WTC11 (cell line): ENCODE data around the gene PRRT1. TPM values are rescaled to one million over a fixed set of nuclear protein-coding genes. Genes with fewer than 3 reads are reported as not detected.

Experiments
- ATAC-seq: fragments of 200-7000 bp; cut with Tn5 transposase; 2 replicates; pipeline ENCODE4 v1.10.0; 2021; ENCODE audit warnings: mild to moderate bottlenecking, moderate library complexity
- CTCF ChIA-PET: fragments of 300-600 bp; sonication (Branson Sonifier 250); formaldehyde crosslinking; loops from one replicate; lab custom pipeline; 2021; ENCODE audit warnings: antibody characterized with exemption; lab: Charles Lee
- POLR2A ChIA-PET: fragments of 350-600 bp; sonication (Branson Sonifier 250); formaldehyde crosslinking; loops from one replicate; lab custom pipeline; 2021; ENCODE audit warnings: antibody characterized with exemption; lab: Charles Lee
- DNase-seq: peaks from one replicate; pipeline ENCODE4 v3.0.0; 2021; ENCODE audit warnings: low spot score
- H3K27ac Mint-ChIP-seq: 2 replicates; pipeline ENCODE4 v1.8.0; 2021; ENCODE audit warnings: mixed read lengths
- H3K27me3 Mint-ChIP-seq: 2 replicates; pipeline ENCODE4 v1.8.0; 2021; ENCODE audit warnings: low read depth, mild to moderate bottlenecking, moderate library complexity, mixed read lengths
- H3K36me3 Mint-ChIP-seq: 2 replicates; pipeline ENCODE4 v1.8.0; 2021; ENCODE audit warnings: mixed read lengths
- H3K4me1 Mint-ChIP-seq: 2 replicates; pipeline ENCODE4 v1.8.0; 2022; ENCODE audit warnings: mixed read lengths
- H3K4me3 Mint-ChIP-seq: 2 replicates; pipeline ENCODE4 v1.8.0; 2021; ENCODE audit warnings: mild to moderate bottlenecking, moderate library complexity, mixed read lengths
- H3K9me3 Mint-ChIP-seq: 2 replicates; pipeline ENCODE4 v1.8.0; 2021; ENCODE audit warnings: mixed read lengths
- ATF2 ChIP-seq: sonication (generic); formaldehyde crosslinking; IDR thresholded peaks from 2 replicates; pipeline ENCODE4 v1.8.1; 2022; ENCODE audit warnings: low read depth, missing genetic modification reagents, borderline replicate concordance
- ATF3 ChIP-seq: sonication (generic); formaldehyde crosslinking; conservative IDR thresholded peaks from 2 replicates; pipeline ENCODE4 v1.8.1; 2022; ENCODE audit warnings: mild to moderate bottlenecking, missing genetic modification reagents
- ATF6 ChIP-seq: sonication (generic); formaldehyde crosslinking; IDR thresholded peaks from 2 replicates; pipeline ENCODE4 v1.8.1; 2023; ENCODE audit warnings: mild to moderate bottlenecking, missing genetic modification reagents
- CTCF ChIP-seq: fragments of 200-600 bp; IDR thresholded peaks from 2 replicates; pipeline ENCODE4 v1.8.0; 2022; ENCODE audit warnings: antibody characterized with exemption
- ETV6 ChIP-seq: sonication (generic); formaldehyde crosslinking; IDR thresholded peaks from 2 replicates; pipeline ENCODE4 v1.8.1; 2022; ENCODE audit warnings: mild to moderate bottlenecking, missing genetic modification reagents
- FOXK1 ChIP-seq: sonication (generic); formaldehyde crosslinking; IDR thresholded peaks from 2 replicates; pipeline ENCODE4 v1.8.0; 2022; ENCODE audit warnings: mild to moderate bottlenecking, moderate library complexity, missing genetic modification reagents
- FOXP4 ChIP-seq: sonication (generic); formaldehyde crosslinking; IDR thresholded peaks from 2 replicates; pipeline ENCODE4 v1.8.0; 2022; ENCODE audit warnings: mild to moderate bottlenecking, missing genetic modification reagents
- KAT7 ChIP-seq: sonication (generic); formaldehyde crosslinking; IDR thresholded peaks from 2 replicates; pipeline ENCODE4 v1.8.1; 2023; ENCODE audit warnings: missing genetic modification reagents, mild to moderate bottlenecking, borderline replicate concordance
- NFATC4 ChIP-seq: fragments of 250-450 bp; sonication (Bioruptor Pico); IDR thresholded peaks from 2 replicates; pipeline ENCODE4 v1.9.0; 2021; ENCODE audit warnings: mild to moderate bottlenecking
- USF1 ChIP-seq: sonication (generic); formaldehyde crosslinking; IDR thresholded peaks from 2 replicates; pipeline ENCODE4 v1.8.0; 2022; ENCODE audit warnings: mild to moderate bottlenecking, missing genetic modification reagents
- ZBTB21 ChIP-seq: sonication (generic); formaldehyde crosslinking; IDR thresholded peaks from 2 replicates; pipeline ENCODE4 v1.8.1; 2023; ENCODE audit warnings: mild to moderate bottlenecking, missing genetic modification reagents, borderline replicate concordance
- ZBTB43 ChIP-seq: sonication (generic); formaldehyde crosslinking; IDR thresholded peaks from 2 replicates; pipeline ENCODE4 v1.8.1; 2023; ENCODE audit warnings: mild to moderate bottlenecking, missing genetic modification reagents
- ZNF138 ChIP-seq: sonication (generic); formaldehyde crosslinking; conservative IDR thresholded peaks from 2 replicates; pipeline ENCODE4 v1.8.1; 2022; ENCODE audit warnings: mild to moderate bottlenecking, moderate library complexity, missing genetic modification reagents
- ZNF532 ChIP-seq: fragments of 250-450 bp; sonication (Bioruptor Pico); IDR thresholded peaks from 2 replicates; pipeline ENCODE4 v1.9.0; 2021; ENCODE audit warnings: mild to moderate bottlenecking, borderline replicate concordance
- total RNA-seq: library from RNA; stranded (reverse); gene quantifications from 3 replicates; pipeline ENCODE4 v1.2.3, GENCODE V29; 2021

PRRT1 gene
- total RNA-seq, 1 experiment from 2014 or later, result 1.6 TPM

- ChIA-PET CTCF (interaction anchor here (0.5 to 5.1 kb wide), 14 partner anchors 8 to 118 kb away, joined by 3 to 47 read pairs (median 7); partner anchors contain the start of genes AGPAT1, ATF6B, FKBPL and GPSM3), POLR2A (interaction anchor here (1.0 to 3.1 kb wide), 2 partner anchors 10 to 29 kb away, joined by 3 to 15 read pairs; no protein-coding TSS in a partner anchor)
- Mint-ChIP-seq H3K9me3 (no peaks in the 10 kb centered on the region), H3K27ac (no peak overlapping the region), H3K4me3 (no peak overlapping the region), H3K27me3 (no peaks in the 10 kb centered on the region), H3K4me1 (peaks cover 11% of the 10 kb centered on the region), H3K36me3 (peaks cover 44% of the 10 kb centered on the region)
- TF ChIP-seq ATF3 (CRISPR knock-in tag) (no peak), CTCF (no peak), FOXK1 (CRISPR knock-in tag) (no peak), ZBTB43 (CRISPR knock-in tag) (no peak), NFATC4 (CRISPR knock-in tag) (no peak), ZBTB21 (CRISPR knock-in tag) (no peak), KAT7 (CRISPR knock-in tag) (peak; percentile 34; the same call in 1 of the 2 replicates), ZNF532 (CRISPR knock-in tag) (no peak), FOXP4 (no peak), ATF6 (CRISPR knock-in tag) (no peak), ATF2 (no peak), ZNF138 (CRISPR knock-in tag) (no peak), USF1 (0 out of 2 replicates have a peak, but pooled peaks have one; percentile 29), ETV6 (CRISPR knock-in tag) (0 out of 2 replicates have a peak, but pooled peaks have one; percentile 66)
- DNase-seq (peak; percentile 88), ATAC-seq (peak; percentile 93)
Measured at GRCh38 chr6:32166411-32167061, 14.8 kb upstream of the PRRT1 start.
